ENCODE results near the gene WDR89. TPM values are rescaled to one million over a fixed set of nuclear protein-coding genes. Genes with fewer than 3 reads are reported as not detected.

The WDR89 gene
- total and polyA plus RNA-seq, 4 donors: 3.3 to 9.2 (median 5.5) TPM

DNA sequence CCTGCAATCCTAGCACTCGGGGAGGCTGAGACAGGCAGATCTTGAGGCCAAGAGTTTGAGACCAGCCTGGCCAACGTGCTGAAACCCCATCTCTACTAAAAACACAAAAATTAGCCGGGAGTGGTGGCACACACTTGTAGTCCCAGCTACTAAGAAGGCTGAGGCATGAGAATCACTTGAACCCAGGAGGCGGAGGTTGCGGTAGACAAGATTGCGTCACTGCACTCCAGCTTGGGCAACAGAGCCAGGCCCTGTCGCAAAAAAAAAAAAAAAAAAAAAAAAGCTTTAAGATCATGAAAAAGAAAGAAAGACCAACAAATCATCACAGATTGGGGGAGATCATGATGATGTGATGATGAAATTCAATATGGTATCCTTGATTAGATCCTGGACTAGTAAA is 30.6 kb downstream of the WDR89 start (continued):
- TF ChIP-seq MAX (IDR thresholded peaks at IDR 0.05) (no peak), TAF1 (conservative IDR thresholded peaks at IDR 0.05) (no peak)

- Histone ChIP-seq H3K36me3 (ENCODE audit: control insufficient read depth in 4 of 4, insufficient read depth in 3 of 4, low read depth in 1 of 4, low read length in 3 of 4) (peaks cover 2 to 6% (median 4%) of the 10 kb centered on the region in 4 donors), H3K9ac (ENCODE audit: low read depth in 1 of 2, low read length in 2 of 2) (no peak overlapping the region), H3K27ac (ENCODE audit: low read depth in 1 of 2, low read length in 2 of 2) (no peak overlapping the region), H3K27me3 (ENCODE audit: control insufficient read depth in 4 of 4, insufficient read depth in 4 of 4, low read length in 3 of 4) (no peaks in the 10 kb centered on the region), H3K9me3 (ENCODE audit: control insufficient read depth in 4 of 4, low read length in 3 of 4) (no peaks in the 10 kb centered on the region), H3K4me1 (ENCODE audit: control insufficient read depth in 4 of 4, insufficient read depth in 4 of 4, low read length in 3 of 4) (peaks cover 0 to 2% (median 0%) of the 10 kb centered on the region in 4 donors), H3K4me3 (ENCODE audit: low read depth in 1 of 3, low read length in 3 of 3) (no peak overlapping the region)
- 91% methylated on average over 10 of the region's 10 CpGs for WGBS
- TF ChIP-seq HNF4G (IDR thresholded peaks at IDR 0.05): no peak
- no peak for TF ChIP-seq MAX (IDR thresholded peaks at IDR 0.05)
- no peak for TF ChIP-seq SP1 (IDR thresholded peaks at IDR 0.05)
- TF ChIP-seq JUND (IDR thresholded peaks at IDR 0.05): no peak
- no peak for TF ChIP-seq NR2F2 (IDR thresholded peaks at IDR 0.05)
- no peak for TF ChIP-seq EGR1 (IDR thresholded peaks at IDR 0.05; ENCODE audit: low read depth in 2 of 2)
- no peak for TF ChIP-seq YY1 (IDR thresholded peaks at IDR 0.05)
- TF ChIP-seq, protein P1, sequence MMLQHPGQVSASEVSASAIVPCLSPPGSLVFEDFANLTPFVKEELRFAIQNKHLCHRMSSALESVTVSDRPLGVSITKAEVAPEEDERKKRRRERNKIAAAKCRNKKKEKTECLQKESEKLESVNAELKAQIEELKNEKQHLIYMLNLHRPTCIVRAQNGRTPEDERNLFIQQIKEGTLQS (IDR thresholded peaks at IDR 0.05): no peak
- no peak for TF ChIP-seq GABPA (IDR thresholded peaks at IDR 0.05 in 1 of 2, conservative IDR thresholded peaks at IDR 0.05 in 1 of 2)
- DNase-seq (ENCODE audit: low spot score): no peak
These were observed 36.6 kb downstream of the WDR89 start for GRCh38 chr14:63605041-63605532.

GRCh38 chr14:63604626-63605025 is 37.0 kb downstream of the WDR89 start:
- 96% methylated on average over 5 of the region's 5 CpGs for WGBS
- H3K4me3 ChIP-seq (ENCODE audit: low read depth in 1 of 3, low read length in 3 of 3): no peak overlapping the region
- H3K9me3 ChIP-seq (ENCODE audit: control insufficient read depth in 4 of 4, low read length in 3 of 4): no peaks in the 10 kb centered on the region
- peaks cover 3 to 6% (median 4%) of the 10 kb centered on the region in 4 donors for H3K36me3 ChIP-seq (ENCODE audit: control insufficient read depth in 4 of 4, insufficient read depth in 3 of 4, low read depth in 1 of 4, low read length in 3 of 4)
- no peak for TF ChIP-seq REST (IDR thresholded peaks at IDR 0.05)
- no peak for TF ChIP-seq JUND (IDR thresholded peaks at IDR 0.05)
- TF ChIP-seq FOXA1 (IDR thresholded peaks at IDR 0.05): no peak
- TF ChIP-seq, protein P1 (IDR thresholded peaks at IDR 0.05): no peak
- TF ChIP-seq FOXA2 (IDR thresholded peaks at IDR 0.05): no peak
- TF ChIP-seq HNF4G (IDR thresholded peaks at IDR 0.05): no peak
- no peak for TF ChIP-seq YY1 (IDR thresholded peaks at IDR 0.05)
- TF ChIP-seq HNF4A (conservative IDR thresholded peaks at IDR 0.05): no peak
- TF ChIP-seq SP1 (IDR thresholded peaks at IDR 0.05): no peak
- no peak for TF ChIP-seq TAF1 (conservative IDR thresholded peaks at IDR 0.05)
- no peak for TF ChIP-seq CTCF (IDR thresholded peaks at IDR 0.05; ENCODE audit: low read depth, low read length, missing input control)
- TF ChIP-seq EGR1 (IDR thresholded peaks at IDR 0.05; ENCODE audit: low read depth in 2 of 2): no peak
- TF ChIP-seq, protein P2, sequence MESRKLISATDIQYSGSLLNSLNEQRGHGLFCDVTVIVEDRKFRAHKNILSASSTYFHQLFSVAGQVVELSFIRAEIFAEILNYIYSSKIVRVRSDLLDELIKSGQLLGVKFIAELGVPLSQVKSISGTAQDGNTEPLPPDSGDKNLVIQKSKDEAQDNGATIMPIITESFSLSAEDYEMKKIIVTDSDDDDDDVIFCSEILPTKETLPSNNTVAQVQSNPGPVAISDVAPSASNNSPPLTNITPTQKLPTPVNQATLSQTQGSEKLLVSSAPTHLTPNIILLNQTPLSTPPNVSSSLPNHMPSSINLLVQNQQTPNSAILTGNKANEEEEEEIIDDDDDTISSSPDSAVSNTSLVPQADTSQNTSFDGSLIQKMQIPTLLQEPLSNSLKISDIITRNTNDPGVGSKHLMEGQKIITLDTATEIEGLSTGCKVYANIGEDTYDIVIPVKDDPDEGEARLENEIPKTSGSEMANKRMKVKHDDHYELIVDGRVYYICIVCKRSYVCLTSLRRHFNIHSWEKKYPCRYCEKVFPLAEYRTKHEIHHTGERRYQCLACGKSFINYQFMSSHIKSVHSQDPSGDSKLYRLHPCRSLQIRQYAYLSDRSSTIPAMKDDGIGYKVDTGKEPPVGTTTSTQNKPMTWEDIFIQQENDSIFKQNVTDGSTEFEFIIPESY (IDR thresholded peaks at IDR 0.05): no peak
- no peak for TF ChIP-seq GABPA (IDR thresholded peaks at IDR 0.05 in 1 of 2, conservative IDR thresholded peaks at IDR 0.05 in 1 of 2)
- H3K9ac ChIP-seq (ENCODE audit: low read depth in 1 of 2, low read length in 2 of 2): no peak overlapping the region
- no peaks in the 10 kb centered on the region for H3K27me3 ChIP-seq (ENCODE audit: control insufficient read depth in 4 of 4, insufficient read depth in 4 of 4, low read length in 3 of 4)
- H3K4me1 ChIP-seq (ENCODE audit: control insufficient read depth in 4 of 4, insufficient read depth in 4 of 4, low read length in 3 of 4): peaks cover 0 to 2% (median 0%) of the 10 kb centered on the region in 4 donors
- H3K27ac ChIP-seq (ENCODE audit: low read depth in 1 of 2, low read length in 2 of 2): no peak overlapping the region
- no peak for DNase-seq (ENCODE audit: low spot score)

Data from liver (tissue), 9 donors.